ENCODE data around the gene NEIL3.

DNA sequence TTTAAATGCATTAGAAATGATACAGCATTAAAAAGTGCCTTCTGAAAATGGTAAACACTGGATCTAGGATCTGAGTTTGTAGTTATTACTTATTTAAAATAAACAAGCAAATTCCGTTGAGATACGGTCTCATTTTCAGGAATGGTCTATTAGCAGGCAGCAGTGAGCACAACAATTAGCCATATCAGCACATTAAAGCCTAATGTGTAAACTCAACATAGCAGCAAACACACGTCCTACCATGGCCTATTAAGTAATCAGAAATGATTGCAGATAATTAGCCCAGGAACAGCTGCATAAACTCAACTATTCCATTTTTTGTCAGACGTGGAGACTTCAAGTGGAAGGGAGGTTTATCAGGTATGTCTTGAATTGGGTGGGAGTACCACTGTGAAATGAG, 61.8 kb downstream of the NEIL3 start:
- TF ChIP-seq, protein P1, sequence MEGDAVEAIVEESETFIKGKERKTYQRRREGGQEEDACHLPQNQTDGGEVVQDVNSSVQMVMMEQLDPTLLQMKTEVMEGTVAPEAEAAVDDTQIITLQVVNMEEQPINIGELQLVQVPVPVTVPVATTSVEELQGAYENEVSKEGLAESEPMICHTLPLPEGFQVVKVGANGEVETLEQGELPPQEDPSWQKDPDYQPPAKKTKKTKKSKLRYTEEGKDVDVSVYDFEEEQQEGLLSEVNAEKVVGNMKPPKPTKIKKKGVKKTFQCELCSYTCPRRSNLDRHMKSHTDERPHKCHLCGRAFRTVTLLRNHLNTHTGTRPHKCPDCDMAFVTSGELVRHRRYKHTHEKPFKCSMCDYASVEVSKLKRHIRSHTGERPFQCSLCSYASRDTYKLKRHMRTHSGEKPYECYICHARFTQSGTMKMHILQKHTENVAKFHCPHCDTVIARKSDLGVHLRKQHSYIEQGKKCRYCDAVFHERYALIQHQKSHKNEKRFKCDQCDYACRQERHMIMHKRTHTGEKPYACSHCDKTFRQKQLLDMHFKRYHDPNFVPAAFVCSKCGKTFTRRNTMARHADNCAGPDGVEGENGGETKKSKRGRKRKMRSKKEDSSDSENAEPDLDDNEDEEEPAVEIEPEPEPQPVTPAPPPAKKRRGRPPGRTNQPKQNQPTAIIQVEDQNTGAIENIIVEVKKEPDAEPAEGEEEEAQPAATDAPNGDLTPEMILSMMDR (IDR thresholded peaks at IDR 0.05; ENCODE audit: low read length) = no peak
- TF ChIP-seq EZH2 (optimal IDR thresholded peaks at IDR 0.05; ENCODE audit: low read depth, low read length) = no peak
- no peak for TF ChIP-seq EZH2phosphoT487 (IDR thresholded peaks at IDR 0.05; ENCODE audit: low read length)

Data from MM.1S (cell line).